Endothelial cell of umbilical vein (primary cell): ENCODE data around the gene RETREG2. TPM values are rescaled to one million over a fixed set of nuclear protein-coding genes. Genes with fewer than 3 reads are reported as not detected.

Source experiments
- BruUV-seq: library from RNA; stranded (reverse); fragments of 400-500 nt; replicated peaks from 2 replicates; lab custom pipeline; 2021; lab: Mats Ljungman, UMichigan
- CTCF ChIA-PET: fragments of 300-600, 350-600 bp; sonication (Branson Sonifier 250); formaldehyde crosslinking; loops from one replicate; lab custom pipeline; 2021; ENCODE audit warnings: antibody characterized with exemption, inconsistent platforms; lab: Charles Lee
- POLR2A ChIA-PET: fragments of 300-600, 350-600 bp; sonication (Branson Sonifier 250); formaldehyde crosslinking; loops from one replicate; lab custom pipeline; 2021; ENCODE audit warnings: antibody characterized with exemption, inconsistent platforms; lab: Charles Lee
- DNase-seq: peaks from one replicate; pipeline ENCODE4 v3.0.0-alpha.2; 2011; ENCODE audit warnings: low read depth, low spot score
- FAIRE-seq: peaks from 2 replicates; lab custom pipeline; 2011; peaks lifted over from hg19 to GRCh38; lab: Jason Lieb, UNC
- H2AFZ ChIP-seq: 2 replicates; pipeline ENCODE4 v1.6.0; 2012; ENCODE audit warnings: low read depth, low read length, control low read depth, inconsistent platforms
- H3K27ac ChIP-seq: 2 replicates; pipeline ENCODE4 v1.5.1; 2011; ENCODE audit warnings: low read depth, mild to moderate bottlenecking, control low read depth, low read length, moderate library complexity; ENCODE audit not compliant: insufficient read depth
- H3K27me3 ChIP-seq, 2 experiments: 2 replicates each; pipeline versions ENCODE4 v1.6.0 to v1.6.1; 2011; ENCODE audit warnings: low read length in 2 of 2, mixed read lengths in 1 of 2; ENCODE audit not compliant: control insufficient read depth in 2 of 2, insufficient read depth in 2 of 2
- H3K36me3 ChIP-seq, 2 experiments: 2 replicates in 1 of 2; 3 replicates in 1 of 2; pipeline ENCODE4 v1.5.1; 2011; ENCODE audit warnings: low read length in 2 of 2, mild to moderate bottlenecking in 1 of 2, moderate library complexity in 1 of 2; ENCODE audit not compliant: control insufficient read depth in 2 of 2, insufficient read depth in 2 of 2; ENCODE audit errors: extremely low read depth in 1 of 2
- H3K4me1 ChIP-seq: 3 replicates; pipeline ENCODE4 v1.5.1; 2011; ENCODE audit warnings: mild to moderate bottlenecking, low read length; ENCODE audit not compliant: control insufficient read depth, insufficient read depth; ENCODE audit errors: extremely low read depth
- H3K4me2 ChIP-seq: 2 replicates; pipeline ENCODE4 v1.6.1; 2011; ENCODE audit warnings: low read length, control low read depth, mixed read lengths; ENCODE audit not compliant: insufficient read depth
- H3K4me3 ChIP-seq, 3 experiments: fragments of 200-600 bp in 1 of 3; sonication (generic), shearing (Covaris generic) in 1 of 3; replicated peaks in 1 of 3; 2 replicates each; pipeline ENCODE4 v1.5.1; 2011 to 2016; ENCODE audit warnings: control low read depth in 3 of 3, low read length in 3 of 3, mild to moderate bottlenecking in 2 of 3, inconsistent platforms in 1 of 3, low read depth in 1 of 3, moderate library complexity in 1 of 3; ENCODE audit not compliant: insufficient read depth in 1 of 3
- H3K79me2 ChIP-seq: 2 replicates; pipeline ENCODE4 v1.6.0; 2012; ENCODE audit warnings: low read length, inconsistent platforms; ENCODE audit not compliant: control insufficient read depth, insufficient read depth
- H3K9ac ChIP-seq: replicated peaks from 2 replicates; pipeline ENCODE3; 2011; ENCODE audit warnings: low read length, control low read depth; ENCODE audit not compliant: insufficient read depth; ENCODE audit errors: extremely low read depth
- H3K9me1 ChIP-seq: replicated peaks from 3 replicates; pipeline ENCODE4 v1.6.0; 2011; ENCODE audit warnings: mild to moderate bottlenecking, low read length; ENCODE audit not compliant: control insufficient read depth, insufficient read depth; ENCODE audit errors: extremely low read depth
- H3K9me3 ChIP-seq: replicated peaks from 2 replicates; pipeline ENCODE4 v1.5.1; 2012; ENCODE audit warnings: low read length, inconsistent platforms; ENCODE audit not compliant: control insufficient read depth, insufficient read depth
- H4K20me1 ChIP-seq: replicated peaks from 2 replicates; pipeline ENCODE3; 2011; ENCODE audit warnings: mild to moderate bottlenecking, low read length; ENCODE audit not compliant: control insufficient read depth, insufficient read depth; ENCODE audit errors: extremely low read depth
- EZH2 ChIP-seq: IDR thresholded peaks from 2 replicates; pipeline ENCODE4 v1.6.1; 2012; ENCODE audit warnings: borderline replicate concordance, low read depth, mild to moderate bottlenecking, moderate library complexity, low read length, inconsistent platforms; ENCODE audit not compliant: severe bottlenecking
- FOS ChIP-seq: IDR thresholded peaks from 2 replicates; pipeline ENCODE4 v1.6.1; 2011; ENCODE audit warnings: mild to moderate bottlenecking, low read length, moderate library complexity, borderline replicate concordance; ENCODE audit not compliant: insufficient read depth
- GATA2 ChIP-seq: IDR thresholded peaks from 2 replicates; pipeline ENCODE4 v1.7.0; 2011; ENCODE audit warnings: low read depth, mild to moderate bottlenecking, moderate library complexity, mixed read lengths, low read length; ENCODE audit not compliant: insufficient read length, insufficient read depth
- JUN ChIP-seq: IDR thresholded peaks from 2 replicates; pipeline ENCODE4 v1.6.1; 2011; ENCODE audit warnings: borderline replicate concordance, low read depth; ENCODE audit not compliant: insufficient read length, insufficient read depth
- POLR2AphosphoS5 ChIP-seq: IDR thresholded peaks from 2 replicates; pipeline ENCODE4 v1.6.1; 2012; ENCODE audit warnings: low read depth, mild to moderate bottlenecking, control low read depth, low read length, moderate library complexity; ENCODE audit not compliant: insufficient read depth
- dilution Hi-C: fragments of 300-500 bp; cut with MboI; formaldehyde crosslinking; loops from one replicate; pipeline ENCODE4 v1.15.0; 2019; ENCODE audit warnings: low sequenced_read_pairs; ENCODE audit not compliant: extremely low pct_ligation_motif_present
- intact Hi-C: fragments of 100-400 bp; cut with micrococcal nuclease; formaldehyde crosslinking; loops from one replicate; pipeline ENCODE4 v1.10.0; 2022
- polyA plus RNA-seq, 4 experiments: library from polyadenylated mRNA; depleted of rRNA in 3 of 4; stranded (reverse) in 3 of 4; unstranded in 1 of 4; fragments of >200 nt; gene quantifications; 2 replicates each; pipeline versions ENCODE4 v1.2.1 to v1.2.3, GENCODE V29; 2011 to 2012; ENCODE audit warnings: missing spikeins in 1 of 4
- total RNA-seq: library from RNA; stranded (reverse); gene quantifications from 2 replicates; pipeline ENCODE4 v1.2.3, GENCODE V29; 2021
- TF ChIP-seq, protein P1 (sequence below): IDR thresholded peaks from 2 replicates; pipeline ENCODE4 v1.6.1; 2011; ENCODE audit not compliant: insufficient read depth, insufficient read length
- TF ChIP-seq, protein P2 (sequence below), 2 donors: IDR thresholded peaks; 1 replicate in 1 of 2; 2 replicates in 1 of 2; pipeline ENCODE4 v1.5.1; 2011; ENCODE audit warnings: low read length in 2 of 2, mild to moderate bottlenecking in 2 of 2, moderate library complexity in 2 of 2, control low read depth in 1 of 2, inconsistent platforms in 1 of 2, low read depth in 1 of 2; ENCODE audit not compliant: insufficient read depth in 1 of 2; ENCODE audit errors: extremely low read depth in 1 of 2

The RETREG2 gene
- total and polyA plus RNA-seq, 2 donors (not counting 3 experiments of a cell fraction or from before 2014, with no cell fraction given) = 59.5 to 76.1 TPM

DNA sequence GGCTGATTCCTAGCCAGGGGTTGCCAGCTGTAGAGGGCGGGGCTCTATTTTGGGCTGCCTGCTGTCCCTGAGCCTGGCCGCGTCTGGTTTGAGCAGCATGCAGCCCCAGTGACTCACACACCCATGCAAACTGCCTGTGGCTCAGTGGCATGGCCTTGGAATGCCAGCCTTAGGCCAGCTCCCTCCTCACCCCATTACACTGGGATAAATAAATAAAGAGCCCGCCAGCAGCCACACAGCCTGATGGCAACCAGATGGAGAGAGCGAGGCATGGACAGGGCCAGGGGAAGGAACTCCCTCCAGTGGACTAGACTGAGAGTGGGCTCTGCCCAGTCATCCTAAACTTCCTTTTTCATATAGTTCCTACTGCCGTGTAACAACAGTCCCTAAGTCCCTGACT lies 35.7 kb upstream of the RETREG2 start:
- H3K4me3 ChIP-seq = no peak overlapping the region
- dilution Hi-C loops (no loop called here), intact Hi-C loops (no loop called here)
- H3K4me2 ChIP-seq = no peak overlapping the region
- ChIA-PET CTCF (interaction anchor here (1.5 to 2.9 kb wide), 3 partner anchors 13 to 113 kb away, joined by 6 to 14 read pairs (median 8); no protein-coding TSS in a partner anchor), POLR2A (no interaction called here)
- no peaks in the 10 kb centered on the region for H3K9me3 ChIP-seq
- H3K27ac ChIP-seq = no peak overlapping the region
- TF ChIP-seq POLR2AphosphoS5 (no peak), FOS (no peak), EZH2 (no peak), JUN (no peak), GATA2 (no peak)
- TF ChIP-seq, protein P1, sequence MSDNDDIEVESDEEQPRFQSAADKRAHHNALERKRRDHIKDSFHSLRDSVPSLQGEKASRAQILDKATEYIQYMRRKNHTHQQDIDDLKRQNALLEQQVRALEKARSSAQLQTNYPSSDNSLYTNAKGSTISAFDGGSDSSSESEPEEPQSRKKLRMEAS = no peak
- TF ChIP-seq, protein P2, sequence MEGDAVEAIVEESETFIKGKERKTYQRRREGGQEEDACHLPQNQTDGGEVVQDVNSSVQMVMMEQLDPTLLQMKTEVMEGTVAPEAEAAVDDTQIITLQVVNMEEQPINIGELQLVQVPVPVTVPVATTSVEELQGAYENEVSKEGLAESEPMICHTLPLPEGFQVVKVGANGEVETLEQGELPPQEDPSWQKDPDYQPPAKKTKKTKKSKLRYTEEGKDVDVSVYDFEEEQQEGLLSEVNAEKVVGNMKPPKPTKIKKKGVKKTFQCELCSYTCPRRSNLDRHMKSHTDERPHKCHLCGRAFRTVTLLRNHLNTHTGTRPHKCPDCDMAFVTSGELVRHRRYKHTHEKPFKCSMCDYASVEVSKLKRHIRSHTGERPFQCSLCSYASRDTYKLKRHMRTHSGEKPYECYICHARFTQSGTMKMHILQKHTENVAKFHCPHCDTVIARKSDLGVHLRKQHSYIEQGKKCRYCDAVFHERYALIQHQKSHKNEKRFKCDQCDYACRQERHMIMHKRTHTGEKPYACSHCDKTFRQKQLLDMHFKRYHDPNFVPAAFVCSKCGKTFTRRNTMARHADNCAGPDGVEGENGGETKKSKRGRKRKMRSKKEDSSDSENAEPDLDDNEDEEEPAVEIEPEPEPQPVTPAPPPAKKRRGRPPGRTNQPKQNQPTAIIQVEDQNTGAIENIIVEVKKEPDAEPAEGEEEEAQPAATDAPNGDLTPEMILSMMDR (IDR thresholded peaks at IDR 0.05; ENCODE audit: extremely low read depth in 1 of 2, insufficient read depth in 1 of 2, low read depth in 1 of 2, low read length in 2 of 2) = no peak
- H3K36me3 ChIP-seq = peaks cover 0 to 1% of the 10 kb centered on the region in 2 experiments
- H3K27me3 ChIP-seq = no peaks in the 10 kb centered on the region
- BruUV-seq = no TSS peak
- no peaks in the 10 kb centered on the region for H3K79me2 ChIP-seq
- H4K20me1 ChIP-seq = no peaks in the 10 kb centered on the region
- no peak overlapping the region for H2AFZ ChIP-seq
- H3K4me1 ChIP-seq = no peaks in the 10 kb centered on the region
- DNase-seq (no peak), FAIRE-seq (no peak)
- no peaks in the 10 kb centered on the region for H3K9me1 ChIP-seq
- no peak overlapping the region for H3K9ac ChIP-seq
